Stimulated activated CD8-positive, alpha-beta memory T cell treated with anti-CD3 and anti-CD28 coated beads, Interleukin-4, amount 100 ng/mL, for 4 hours (primary cell): Measurements from ENCODE around the gene IMP3.

ENCODE experiments used
- DNase-seq, 2 donors: peaks; one replicate each; pipeline ENCODE4 v3.0.0-alpha.2; 2020; ENCODE audit warnings: low read depth in 2 of 2, low spot score in 1 of 2

IMP3 gene

DNA sequence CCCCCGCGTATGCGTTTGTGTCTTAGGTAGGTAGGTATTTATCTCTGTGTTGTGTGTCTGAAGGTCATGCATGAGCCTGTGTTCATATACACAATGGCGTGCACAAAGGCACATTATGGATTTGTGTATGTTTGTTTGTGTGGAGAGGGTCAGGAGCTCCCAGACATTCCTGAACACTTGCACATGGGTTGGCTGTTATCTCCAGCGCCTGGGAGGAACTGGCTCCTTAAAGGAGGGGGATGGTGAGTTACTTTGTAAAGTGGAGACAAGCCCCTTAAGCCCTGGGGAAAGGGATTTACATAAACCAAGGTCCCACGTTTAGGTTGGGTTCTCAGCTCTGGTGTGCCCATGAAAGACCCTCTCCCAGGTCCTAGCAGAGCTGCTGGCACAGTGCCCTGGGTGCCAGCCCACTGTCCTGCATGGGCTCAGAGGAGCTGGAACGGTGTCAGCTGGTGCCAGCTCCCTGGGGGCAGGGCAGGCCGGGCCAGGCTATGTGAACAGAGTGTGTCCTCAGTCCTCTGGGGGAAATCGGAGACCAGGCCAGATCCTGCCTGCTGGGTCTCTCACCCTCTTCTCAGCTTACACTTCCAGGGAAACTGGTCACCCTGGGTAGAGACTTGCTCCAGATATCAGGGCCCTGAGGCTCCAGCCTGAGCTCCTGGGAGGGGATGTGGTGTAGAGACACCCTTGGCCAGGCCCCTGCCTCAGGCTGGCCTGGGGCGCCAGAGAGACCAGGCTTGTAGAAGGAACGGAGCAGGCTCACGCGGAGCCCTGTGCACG is 32.8 kb upstream of the IMP3 start:
- DNase-seq = no peak

DNA sequence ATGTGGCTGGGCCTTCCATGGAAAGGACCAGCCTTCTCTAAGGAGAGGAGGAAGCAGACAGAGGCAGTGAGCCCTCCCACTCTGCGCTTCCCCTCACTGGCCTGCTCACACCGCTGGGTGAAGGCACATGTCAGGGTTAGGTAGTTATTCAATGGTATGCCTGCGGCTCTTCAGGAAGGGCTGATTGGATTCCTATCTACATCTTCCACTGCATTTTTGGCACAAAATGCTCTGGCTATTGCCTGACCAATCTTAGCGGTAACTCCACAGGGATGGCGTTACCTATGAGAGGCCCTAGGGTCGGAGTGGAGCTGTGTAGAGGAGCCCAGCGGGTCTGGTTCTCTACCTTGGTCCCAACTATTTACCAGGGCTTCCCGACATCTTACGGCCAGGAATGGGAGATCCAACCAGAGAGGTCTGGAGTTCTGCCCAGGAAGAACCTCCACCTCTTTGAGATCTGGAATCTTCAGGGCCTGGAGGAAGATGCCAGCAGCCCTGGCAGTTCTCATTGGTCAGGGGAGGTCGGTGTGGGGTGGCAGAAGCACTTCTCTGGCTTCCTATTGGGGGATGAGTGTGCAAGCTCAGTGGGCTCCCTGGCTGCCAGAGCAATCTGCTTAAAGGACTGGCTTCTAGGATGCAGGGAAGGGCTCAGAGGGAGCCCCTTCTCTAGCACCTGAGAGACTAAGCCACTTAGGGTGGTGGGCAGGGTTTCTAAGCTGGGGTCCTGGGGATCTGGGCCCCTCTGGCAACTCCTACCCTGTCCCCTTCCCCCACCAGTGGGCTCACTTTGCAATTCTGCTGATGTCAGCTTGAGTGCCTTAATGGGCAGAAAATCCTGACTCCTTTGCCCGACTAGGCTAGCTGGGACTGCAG is 31.9 kb upstream of the IMP3 start:
- no peak for DNase-seq

DNA sequence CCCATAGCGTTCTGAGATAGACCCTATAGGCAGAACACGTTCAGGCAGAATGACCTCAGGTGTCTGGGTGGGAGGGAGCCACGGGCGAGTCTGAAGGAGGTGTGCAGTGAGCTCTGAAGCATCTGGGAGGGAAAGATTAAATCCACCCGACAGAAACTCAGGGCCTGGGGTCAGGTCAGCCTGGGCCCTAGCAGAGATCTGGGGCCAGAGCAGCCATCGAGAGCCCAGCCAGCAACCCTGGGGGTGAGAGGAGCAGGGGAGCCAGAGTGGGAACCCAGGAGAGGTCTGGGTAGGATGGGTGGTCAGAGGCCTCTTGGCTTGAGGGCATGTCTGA is 29.8 kb upstream of the IMP3 start:
- DNase-seq = no peak

DNA sequence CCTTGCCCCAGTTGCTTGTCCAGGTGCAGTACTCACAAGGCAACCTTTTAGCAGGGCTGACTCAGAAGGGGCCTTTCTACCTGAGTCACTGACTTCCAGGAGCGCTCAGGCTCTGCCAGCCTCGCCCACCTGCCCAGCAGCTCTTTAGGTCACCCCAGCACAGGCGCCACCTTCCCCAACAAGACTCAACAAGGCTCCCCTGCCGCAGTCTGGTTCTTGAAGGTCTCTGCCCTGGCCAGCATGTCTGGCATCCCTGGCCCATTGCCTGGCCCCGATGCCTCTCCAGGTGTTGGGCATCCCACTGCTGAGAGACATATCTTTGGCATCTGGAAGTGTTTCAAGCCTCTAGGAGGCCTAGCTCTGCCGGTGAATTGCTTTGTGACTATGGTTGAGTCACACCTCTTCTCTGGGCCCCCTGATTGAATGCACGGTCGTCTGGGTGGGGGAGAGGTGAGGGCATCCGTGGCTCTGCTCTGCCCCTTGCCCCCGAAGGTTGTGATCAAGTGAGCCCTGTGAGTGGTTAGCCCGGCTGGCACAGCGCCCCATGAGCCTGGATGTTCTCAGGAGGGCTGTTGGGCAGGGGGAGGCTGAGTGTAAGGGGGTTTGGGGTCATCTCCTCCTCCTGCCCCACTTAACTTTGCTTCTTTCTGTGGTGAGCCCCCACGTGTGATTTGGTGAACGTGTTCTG is 29.3 kb upstream of the IMP3 start:
- no peak for DNase-seq

DNA sequence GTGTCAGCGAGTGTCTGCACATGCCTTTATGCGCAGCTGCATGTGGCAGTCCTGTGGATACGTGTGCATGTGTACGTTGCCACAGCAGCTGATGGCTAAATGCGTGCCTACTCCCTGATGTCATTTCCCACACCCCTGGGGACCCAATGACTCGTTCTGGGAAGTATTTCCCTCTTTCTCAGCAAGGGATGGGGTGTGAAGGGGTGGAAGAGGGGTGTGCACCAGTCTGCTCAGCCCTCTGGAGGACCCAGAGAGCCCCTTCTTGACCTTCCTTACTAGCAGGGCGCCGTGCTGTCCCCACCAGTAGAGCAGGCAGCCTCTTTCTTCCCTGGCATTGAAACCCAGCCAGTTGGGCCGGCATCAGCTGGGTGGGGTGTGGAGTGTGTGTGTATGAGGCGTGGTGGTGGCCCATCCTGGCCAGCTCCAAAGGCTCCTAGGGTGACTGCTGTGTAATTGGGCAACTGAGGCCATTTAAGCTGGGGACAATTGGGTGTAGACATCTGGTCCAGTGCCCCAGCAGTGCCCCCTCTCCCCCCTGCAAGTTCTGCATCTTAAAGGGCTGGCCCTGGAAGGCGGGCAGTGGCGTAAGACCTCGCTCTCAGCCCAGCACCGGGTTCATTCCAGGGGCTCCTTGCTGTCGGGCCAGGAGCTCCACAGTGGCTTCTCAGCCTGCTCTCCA is 26.9 kb upstream of the IMP3 start:
- DNase-seq = no peak

DNA sequence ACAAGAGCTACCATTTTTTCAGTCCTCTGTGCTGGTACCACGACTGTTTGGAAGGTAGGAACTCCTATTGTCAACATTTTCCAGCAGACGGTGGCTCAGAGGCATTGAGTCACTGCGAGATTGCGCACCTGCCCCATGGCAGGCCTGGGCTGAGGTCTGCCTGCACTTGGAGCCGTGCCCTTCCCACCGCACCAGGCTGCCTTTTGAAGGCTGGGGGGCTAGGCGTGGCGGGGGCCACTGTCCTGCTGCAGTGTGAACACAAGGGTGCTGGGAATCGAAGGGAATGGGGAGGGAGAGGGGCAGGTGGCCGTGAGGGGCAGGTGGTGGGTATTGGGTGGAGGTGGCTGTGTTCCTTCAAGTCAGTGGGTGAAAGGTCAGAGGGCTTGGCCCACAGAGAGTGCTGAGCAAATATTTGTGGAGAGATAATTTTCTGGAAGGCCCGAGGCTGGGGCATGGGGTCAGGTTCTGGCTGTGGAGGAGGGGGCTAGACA is 24.0 kb upstream of the IMP3 start:
- no peak for DNase-seq

DNA sequence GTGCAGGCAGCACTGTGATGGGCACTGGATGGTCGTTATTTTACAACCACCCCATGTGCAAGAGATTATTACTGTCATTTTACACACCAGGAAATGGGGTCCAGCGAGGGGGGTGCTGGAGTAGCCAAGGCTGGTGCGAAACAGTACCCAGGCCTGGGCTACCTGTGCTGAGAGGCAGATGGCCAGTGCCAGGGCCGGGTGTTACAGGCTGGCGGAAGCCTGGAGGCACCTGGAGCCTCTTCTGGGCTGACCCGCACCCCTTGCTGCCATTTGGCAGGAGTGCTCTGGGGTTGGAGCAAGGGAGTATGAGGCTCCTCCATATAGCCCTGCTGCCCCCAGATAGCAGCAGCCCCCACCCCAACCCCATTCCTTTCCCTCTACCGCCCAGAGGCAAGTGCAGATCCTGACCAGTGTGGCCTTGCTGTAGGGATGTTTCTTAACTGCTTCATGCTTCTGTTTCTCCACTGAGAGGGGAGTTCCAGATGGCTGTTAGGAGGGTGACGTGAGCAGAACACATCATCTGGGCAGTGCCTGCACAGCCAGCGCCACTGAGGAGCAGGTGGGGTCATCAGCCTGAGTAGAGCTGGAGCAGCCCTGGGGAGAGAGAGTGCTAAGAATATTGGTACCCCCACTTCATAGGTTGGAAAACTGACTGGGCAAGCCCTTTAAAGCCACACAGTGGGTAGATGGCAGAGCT is 22.9 kb upstream of the IMP3 start:
- DNase-seq = no peak

DNA sequence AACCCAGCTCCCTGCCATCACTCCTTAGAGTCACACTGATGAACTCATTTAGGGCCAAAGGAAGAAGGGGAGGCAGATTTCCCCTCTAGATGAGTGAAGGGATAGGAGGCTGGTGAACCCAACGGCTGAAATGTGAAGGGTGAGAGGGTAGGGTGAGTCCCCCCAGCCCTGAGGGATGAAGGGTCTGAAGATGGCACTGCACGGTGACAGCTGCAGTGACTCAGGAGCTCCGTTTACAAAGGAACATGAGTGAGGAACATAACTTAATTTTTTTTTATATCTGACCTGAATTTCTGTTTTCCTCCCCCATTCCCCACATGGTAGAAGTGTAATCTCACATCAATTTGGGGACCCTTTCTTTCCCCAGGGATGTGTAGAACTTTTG is 21.7 kb upstream of the IMP3 start:
- no peak for DNase-seq

- DNase-seq = no peak
Measured at GRCh38 chr15:75661100-75661755, 21.2 kb upstream of the IMP3 start.

DNA sequence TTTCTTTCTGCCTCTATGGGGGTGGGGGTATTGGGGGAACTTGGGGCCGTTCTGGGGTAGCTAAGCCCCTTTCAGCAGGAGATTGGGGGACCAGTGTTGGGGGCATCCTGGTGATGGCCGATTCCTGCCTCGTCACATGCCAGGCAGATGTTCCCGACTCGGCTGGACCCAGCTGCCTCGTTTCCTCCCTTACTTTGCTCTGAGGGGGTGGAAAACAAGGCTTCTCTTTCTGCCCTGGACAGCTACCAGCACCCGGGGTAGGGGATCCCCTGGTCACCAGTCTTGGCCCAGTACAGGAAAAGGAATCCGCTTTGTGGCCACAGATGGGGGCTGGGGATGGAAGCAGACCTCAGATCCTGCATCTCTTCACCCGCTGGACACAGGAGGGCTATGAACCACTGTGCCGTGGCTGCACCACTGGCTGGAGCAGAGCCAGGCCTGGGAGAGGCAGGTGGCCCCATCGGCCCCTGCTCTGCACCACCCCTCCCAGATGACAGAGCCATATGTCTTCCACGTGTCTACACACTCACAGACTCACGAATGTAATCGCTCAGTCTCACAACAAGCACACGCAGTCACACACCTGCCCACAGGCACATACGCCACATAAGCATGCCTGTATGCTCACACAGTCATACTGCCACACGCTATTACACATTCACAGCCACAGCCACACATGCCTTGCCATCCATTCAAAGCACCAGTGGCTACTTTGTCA is 20.1 kb upstream of the IMP3 start:
- no peak for DNase-seq

DNA sequence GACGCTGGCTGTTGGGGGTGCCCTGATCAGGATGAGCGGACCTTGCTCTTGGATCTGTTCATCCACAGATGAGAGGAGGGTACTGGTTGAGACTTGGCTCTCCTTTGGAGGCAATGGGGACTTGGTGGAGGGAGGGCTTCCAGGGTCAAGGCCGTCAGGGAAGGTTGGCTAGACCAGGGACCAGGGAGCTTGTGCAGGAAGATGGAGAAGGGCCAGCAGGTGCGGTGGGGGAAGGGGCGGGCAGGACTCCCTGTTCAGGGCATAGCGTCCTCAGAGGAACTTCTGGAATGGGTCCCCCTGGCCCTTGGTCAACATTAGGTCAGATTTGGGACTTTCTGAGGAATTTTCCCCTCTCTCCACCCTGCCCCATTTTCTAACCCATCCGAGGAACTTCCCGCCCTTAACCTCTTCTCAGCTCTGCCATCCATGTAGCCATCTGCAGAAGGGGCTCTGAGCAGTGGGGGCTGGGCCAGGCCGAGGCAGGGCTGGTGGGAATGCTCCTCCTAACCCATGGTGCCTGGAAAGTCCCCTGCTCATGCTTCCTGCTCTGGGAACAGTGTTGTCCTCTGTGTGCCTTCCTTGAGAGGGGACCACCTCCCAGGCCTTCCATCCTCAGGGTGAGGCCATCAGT is 19.2 kb upstream of the IMP3 start:
- DNase-seq = no peak

DNA sequence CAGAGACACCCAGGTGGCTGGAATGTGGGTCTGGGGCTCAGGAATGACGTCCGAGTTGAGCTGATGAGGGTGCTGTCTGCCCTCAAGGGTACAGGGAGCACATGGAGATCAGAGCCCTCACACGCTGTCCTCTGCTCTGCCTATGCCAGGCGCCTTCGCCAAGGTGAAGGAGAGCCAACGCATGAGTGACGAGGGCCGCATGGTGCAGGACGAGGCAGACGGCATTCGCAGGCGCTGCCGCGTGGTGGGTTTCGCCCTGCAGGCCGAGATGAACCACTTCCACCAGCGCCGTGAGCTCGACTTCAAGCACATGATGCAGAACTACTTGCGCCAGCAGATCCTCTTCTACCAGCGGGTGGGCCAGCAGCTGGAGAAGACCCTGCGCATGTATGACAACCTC is 16.8 kb upstream of the IMP3 start:
- no peak for DNase-seq

DNA sequence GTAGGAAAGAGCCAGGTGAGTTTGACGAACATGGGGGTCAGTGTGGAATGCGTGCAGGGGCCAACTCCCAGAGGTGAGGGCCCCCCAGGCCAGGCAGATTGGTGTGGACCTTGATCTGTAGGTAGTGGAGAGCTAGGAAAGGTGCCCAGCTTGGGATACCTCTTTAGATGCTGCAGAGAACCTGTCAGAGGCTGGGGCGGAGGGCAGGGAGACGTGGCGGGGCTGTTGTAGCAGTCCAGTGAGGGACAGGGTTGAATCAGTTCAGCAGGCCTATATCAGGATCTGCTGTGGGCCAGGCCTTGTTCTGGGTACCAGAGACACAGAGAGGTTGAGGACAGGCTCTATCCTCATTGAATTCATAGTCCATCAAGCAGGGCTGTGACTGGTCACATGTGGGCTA is 16.3 kb upstream of the IMP3 start:
- no peak for DNase-seq

- no peak for DNase-seq
Measured at GRCh38 chr15:75655931-75656330, 15.9 kb upstream of the IMP3 start.

DNA sequence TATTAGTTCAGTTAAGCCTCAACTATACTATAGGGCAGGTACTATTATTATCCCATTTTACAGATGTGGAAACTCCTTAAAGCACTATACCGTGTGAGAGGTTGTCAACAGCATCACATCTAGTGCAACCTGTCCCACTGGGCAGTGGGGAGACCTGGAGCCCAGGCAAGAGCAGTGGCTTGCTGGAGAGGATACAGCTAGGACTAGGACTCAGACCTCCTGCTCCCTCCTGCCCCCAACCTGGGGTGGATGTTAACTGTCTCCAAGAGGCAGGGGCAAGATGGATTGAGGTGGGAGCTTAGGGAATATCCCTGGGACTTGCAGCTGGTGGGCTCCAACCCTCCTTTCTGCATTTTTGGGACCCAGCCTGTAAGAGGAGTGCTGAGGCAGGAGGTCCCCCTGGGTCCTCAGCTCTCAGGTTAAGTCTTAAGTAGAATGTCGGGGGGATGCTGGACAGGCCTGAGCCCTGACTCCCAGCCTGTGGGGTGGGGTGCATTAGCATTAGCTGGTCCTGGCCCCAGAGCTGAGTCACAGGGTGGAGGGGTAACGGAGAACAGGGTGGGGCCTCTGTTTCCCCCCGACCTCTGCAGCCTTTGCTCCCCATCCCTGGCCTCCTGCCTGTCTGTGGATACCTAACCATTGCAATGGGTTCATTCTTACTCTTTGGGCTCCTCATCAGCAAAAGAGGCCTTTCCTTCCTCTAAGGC is 14.3 kb upstream of the IMP3 start:
- no peak for DNase-seq

DNA sequence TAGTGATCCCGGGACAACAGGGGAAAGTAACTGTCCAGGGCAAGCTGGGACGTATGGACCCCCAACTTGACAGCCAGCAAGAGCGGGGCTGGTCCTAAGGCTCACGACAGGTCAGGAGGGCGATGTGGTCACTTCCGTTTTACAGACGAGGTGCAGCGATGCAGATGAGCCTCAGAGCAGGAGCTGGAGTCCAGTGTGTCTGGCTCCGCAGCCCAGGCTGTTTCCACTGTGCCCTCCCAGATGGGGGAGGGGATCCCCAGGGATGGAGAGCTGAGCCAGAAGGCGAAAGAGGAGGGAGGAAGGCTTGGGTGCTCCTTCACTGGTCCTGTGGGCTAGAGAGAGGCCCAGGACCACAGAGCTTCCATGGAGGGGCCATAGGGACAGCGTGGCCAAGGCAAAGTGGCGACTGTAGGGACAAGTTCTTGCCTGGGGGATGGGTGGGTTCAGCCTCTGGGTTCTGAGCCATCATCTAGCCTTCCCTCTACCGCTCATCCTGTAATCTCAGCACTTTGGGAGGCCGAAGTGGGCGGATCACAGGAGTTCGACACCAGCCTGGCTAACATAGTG is 13.4 kb upstream of the IMP3 start:
- DNase-seq = no peak

- no peak for DNase-seq
Measured at GRCh38 chr15:75651810-75652543, 12.0 kb upstream of the IMP3 start.
